Measurements from ENCODE around the gene CLNS1A.

The CLNS1A gene

DNA sequence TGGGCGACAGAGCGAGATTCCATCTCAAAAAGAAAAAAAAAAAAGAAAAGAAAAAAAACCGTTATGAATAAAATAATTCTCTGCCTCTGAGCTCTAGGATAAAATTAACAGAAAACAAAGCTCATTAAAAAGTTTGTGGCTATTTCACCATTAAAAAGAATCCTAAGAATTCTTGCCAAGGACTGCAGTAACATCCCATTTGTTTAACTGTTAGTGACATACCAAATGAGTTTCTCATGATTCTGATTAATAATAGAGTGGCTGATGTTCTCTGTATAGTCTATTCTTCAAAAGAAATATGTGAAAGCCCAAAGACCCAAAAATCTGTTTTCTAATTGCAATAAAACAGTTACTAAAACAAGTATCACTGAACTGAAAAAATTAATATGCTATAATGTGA is 19.7 kb downstream of the CLNS1A start:
- Histone ChIP-seq H4K91ac (ENCODE audit: low read depth, low read length, poor library complexity) (no peak overlapping the region), H3K23ac (ENCODE audit: low read depth, low read length, poor library complexity) (no peak overlapping the region), H3K4me3 (ENCODE audit: low read length in 2 of 2) (no peak overlapping the region), H3K27ac (replicated peaks; ENCODE audit: low read length) (no peak overlapping the region), H3K4ac (ENCODE audit: low read length) (no peak overlapping the region), H2AFZ (ENCODE audit: low read length) (no peak overlapping the region), H2AK5ac (ENCODE audit: low read depth, low read length) (no peak overlapping the region), H3K36me3 (replicated peaks in 1 of 2; ENCODE audit: control insufficient read depth in 2 of 2, insufficient read depth in 2 of 2, low read length in 2 of 2) (peaks cover 8 to 87% of the 10 kb centered on the region in 2 donors), H3K9me3 (replicated peaks in 1 of 2; ENCODE audit: control insufficient read depth in 2 of 2, insufficient read depth in 1 of 2, low read depth in 1 of 2, low read length in 2 of 2) (no peaks in the 10 kb centered on the region), H3K18ac (ENCODE audit: low read length) (no peak overlapping the region), H3K9ac (ENCODE audit: low read depth, low read length, poor library complexity) (no peak overlapping the region), H4K8ac (ENCODE audit: low read depth, low read length) (no peak overlapping the region), H3K4me1 (ENCODE audit: control insufficient read depth in 2 of 2, insufficient read depth in 1 of 2, low read depth in 1 of 2, low read length in 2 of 2) (no peaks in the 10 kb centered on the region), H2BK12ac (ENCODE audit: low read length) (no peak overlapping the region), H2BK120ac (ENCODE audit: low read depth, low read length) (no peak overlapping the region), H3K79me1 (ENCODE audit: low read depth, low read length) (no peaks in the 10 kb centered on the region), H2BK5ac (ENCODE audit: low read length) (no peak overlapping the region), H3K4me2 (ENCODE audit: insufficient read depth, low read length, poor library complexity, severe bottlenecking) (no peak overlapping the region), H3K14ac (ENCODE audit: low read length) (no peak overlapping the region), H2BK15ac (ENCODE audit: low read length) (no peak overlapping the region), H3K27me3 (ENCODE audit: control insufficient read depth in 3 of 3, insufficient read depth in 3 of 3, low read depth in 1 of 3, low read length in 3 of 3) (no peaks in the 10 kb centered on the region)
- WGBS, 2 donors (ENCODE audit: extremely low coverage in 2 of 2, insufficient read length in 2 of 2, insufficient replicate concordance in 1 of 2) = no CpG with 5 or more reads among the region's 3 CpGs
- DNase-seq (ENCODE audit: low spot score) = no peak

DNA sequence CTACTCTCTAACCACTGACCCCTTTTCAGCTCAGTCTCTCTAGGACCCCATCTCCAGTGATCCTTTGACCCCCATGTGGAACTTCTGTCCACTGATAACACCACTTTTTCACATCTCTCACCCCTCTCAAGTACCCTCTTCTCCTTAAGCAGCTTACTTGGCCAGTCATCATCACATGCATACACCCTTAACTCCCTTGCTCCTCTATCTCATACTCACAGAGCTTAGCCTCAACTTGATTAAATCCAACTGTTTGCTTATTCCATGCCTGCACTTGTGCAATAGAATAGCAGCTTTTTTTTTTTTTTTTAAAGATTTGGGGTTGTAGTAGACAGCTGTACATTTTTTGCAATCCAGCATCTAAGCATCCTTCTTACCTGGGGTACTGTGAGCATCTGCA is 25.7 kb downstream of the CLNS1A start:
- Histone ChIP-seq H3K23ac (ENCODE audit: low read depth, low read length, poor library complexity) (no peak overlapping the region), H2BK15ac (ENCODE audit: low read length) (no peak overlapping the region), H3K9me3 (replicated peaks in 1 of 2; ENCODE audit: control insufficient read depth in 2 of 2, insufficient read depth in 1 of 2, low read depth in 1 of 2, low read length in 2 of 2) (no peaks in the 10 kb centered on the region), H2AK5ac (ENCODE audit: low read depth, low read length) (no peak overlapping the region), H3K4me2 (ENCODE audit: insufficient read depth, low read length, poor library complexity, severe bottlenecking) (no peak overlapping the region), H2BK120ac (ENCODE audit: low read depth, low read length) (no peak overlapping the region), H3K9ac (ENCODE audit: low read depth, low read length, poor library complexity) (no peak overlapping the region), H3K4me1 (ENCODE audit: control insufficient read depth in 2 of 2, insufficient read depth in 1 of 2, low read depth in 1 of 2, low read length in 2 of 2) (no peaks in the 10 kb centered on the region), H2BK12ac (ENCODE audit: low read length) (no peak overlapping the region), H3K36me3 (replicated peaks in 1 of 2; ENCODE audit: control insufficient read depth in 2 of 2, insufficient read depth in 2 of 2, low read length in 2 of 2) (peaks cover 7 to 93% of the 10 kb centered on the region in 2 donors), H3K27ac (replicated peaks; ENCODE audit: low read length) (no peak overlapping the region), H3K4me3 (ENCODE audit: low read length in 2 of 2) (no peak overlapping the region), H3K18ac (ENCODE audit: low read length) (no peak overlapping the region), H2AFZ (ENCODE audit: low read length) (no peak overlapping the region), H3K79me1 (ENCODE audit: low read depth, low read length) (no peaks in the 10 kb centered on the region), H4K8ac (ENCODE audit: low read depth, low read length) (no peak overlapping the region), H2BK5ac (ENCODE audit: low read length) (no peak overlapping the region), H3K4ac (ENCODE audit: low read length) (no peak overlapping the region), H3K27me3 (ENCODE audit: control insufficient read depth in 3 of 3, insufficient read depth in 3 of 3, low read depth in 1 of 3, low read length in 3 of 3) (no peaks in the 10 kb centered on the region), H3K14ac (ENCODE audit: low read length) (no peak overlapping the region), H4K91ac (ENCODE audit: low read depth, low read length, poor library complexity) (no peak overlapping the region)
- no peak for DNase-seq (ENCODE audit: low spot score)

DNA sequence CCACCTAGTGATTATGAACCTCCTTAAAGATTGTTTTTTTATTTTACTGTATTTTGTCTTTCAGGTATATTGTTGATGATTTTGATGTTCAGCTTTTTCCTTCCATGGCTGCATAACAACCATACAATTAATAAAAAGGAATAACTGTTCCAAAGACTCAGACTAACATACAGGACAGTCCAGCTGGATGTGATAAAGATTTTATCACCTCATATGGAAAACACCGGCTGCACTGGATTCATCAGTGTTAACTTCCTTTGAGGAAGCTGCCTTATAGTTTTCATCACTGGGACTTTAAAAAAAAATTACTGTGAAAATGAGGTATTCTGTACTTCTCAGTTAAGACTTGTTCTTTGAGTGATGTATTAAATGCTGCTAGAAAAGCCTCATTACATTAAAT is 28.4 kb downstream of the CLNS1A start:
- no peak for DNase-seq (ENCODE audit: low spot score)
- Histone ChIP-seq H3K36me3 (replicated peaks in 1 of 2; ENCODE audit: control insufficient read depth in 2 of 2, insufficient read depth in 2 of 2, low read length in 2 of 2) (peaks cover 8 to 87% of the 10 kb centered on the region in 2 donors), H3K79me1 (ENCODE audit: low read depth, low read length) (no peaks in the 10 kb centered on the region), H2BK120ac (ENCODE audit: low read depth, low read length) (no peak overlapping the region), H3K9me3 (replicated peaks in 1 of 2; ENCODE audit: control insufficient read depth in 2 of 2, insufficient read depth in 1 of 2, low read depth in 1 of 2, low read length in 2 of 2) (no peaks in the 10 kb centered on the region), H3K27me3 (ENCODE audit: control insufficient read depth in 3 of 3, insufficient read depth in 3 of 3, low read depth in 1 of 3, low read length in 3 of 3) (no peaks in the 10 kb centered on the region), H3K14ac (ENCODE audit: low read length) (no peak overlapping the region), H3K18ac (ENCODE audit: low read length) (no peak overlapping the region), H3K4ac (ENCODE audit: low read length) (no peak overlapping the region), H2AK5ac (ENCODE audit: low read depth, low read length) (no peak overlapping the region), H3K4me3 (ENCODE audit: low read length in 2 of 2) (no peak overlapping the region), H3K4me1 (ENCODE audit: control insufficient read depth in 2 of 2, insufficient read depth in 1 of 2, low read depth in 1 of 2, low read length in 2 of 2) (no peaks in the 10 kb centered on the region), H2AFZ (ENCODE audit: low read length) (no peak overlapping the region), H2BK12ac (ENCODE audit: low read length) (no peak overlapping the region), H2BK15ac (ENCODE audit: low read length) (no peak overlapping the region), H4K8ac (ENCODE audit: low read depth, low read length) (no peak overlapping the region), H3K4me2 (ENCODE audit: insufficient read depth, low read length, poor library complexity, severe bottlenecking) (no peak overlapping the region), H3K9ac (ENCODE audit: low read depth, low read length, poor library complexity) (no peak overlapping the region), H3K27ac (replicated peaks; ENCODE audit: low read length) (no peak overlapping the region), H3K23ac (ENCODE audit: low read depth, low read length, poor library complexity) (no peak overlapping the region), H2BK5ac (ENCODE audit: low read length) (no peak overlapping the region), H4K91ac (ENCODE audit: low read depth, low read length, poor library complexity) (no peak overlapping the region)
- WGBS, 2 donors (ENCODE audit: extremely low coverage in 2 of 2, insufficient read length in 2 of 2, insufficient replicate concordance in 1 of 2) = no CpG with 5 or more reads among the region's 1 CpG

DNA sequence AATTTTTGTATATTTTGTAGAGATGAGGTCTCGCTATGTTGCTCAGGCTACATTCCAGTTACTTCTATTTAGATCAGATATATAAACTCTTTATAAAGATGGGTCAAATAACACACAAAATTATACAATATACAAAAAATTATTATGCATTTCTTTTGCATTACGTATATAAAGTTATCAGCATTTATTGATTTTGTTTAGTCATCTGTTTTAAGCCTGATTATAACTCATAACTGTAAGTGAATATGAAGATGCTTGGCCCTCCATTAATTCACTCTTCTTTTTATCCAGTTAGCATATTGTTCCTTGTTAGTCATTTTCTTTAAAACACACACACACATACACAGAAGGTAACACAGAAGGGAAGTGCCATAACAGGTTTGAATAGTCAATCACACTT is 33.3 kb downstream of the CLNS1A start:
- Histone ChIP-seq H3K4me1 (ENCODE audit: control insufficient read depth in 2 of 2, insufficient read depth in 1 of 2, low read depth in 1 of 2, low read length in 2 of 2) (peaks cover 0 to 11% of the 10 kb centered on the region in 2 donors), H2BK5ac (ENCODE audit: low read length) (no peak overlapping the region), H3K4me3 (ENCODE audit: low read length in 2 of 2) (no peak overlapping the region), H3K4me2 (ENCODE audit: insufficient read depth, low read length, poor library complexity, severe bottlenecking) (no peak overlapping the region), H4K91ac (ENCODE audit: low read depth, low read length, poor library complexity) (no peak overlapping the region), H2AFZ (ENCODE audit: low read length) (no peak overlapping the region), H2BK15ac (ENCODE audit: low read length) (no peak overlapping the region), H3K9ac (ENCODE audit: low read depth, low read length, poor library complexity) (no peak overlapping the region), H3K23ac (ENCODE audit: low read depth, low read length, poor library complexity) (no peak overlapping the region), H3K27ac (replicated peaks; ENCODE audit: low read length) (no peak overlapping the region), H2BK120ac (ENCODE audit: low read depth, low read length) (no peak overlapping the region), H3K79me1 (ENCODE audit: low read depth, low read length) (no peaks in the 10 kb centered on the region), H2BK12ac (ENCODE audit: low read length) (no peak overlapping the region), H3K14ac (ENCODE audit: low read length) (no peak overlapping the region), H3K9me3 (replicated peaks in 1 of 2; ENCODE audit: control insufficient read depth in 2 of 2, insufficient read depth in 1 of 2, low read depth in 1 of 2, low read length in 2 of 2) (no peaks in the 10 kb centered on the region), H3K27me3 (ENCODE audit: control insufficient read depth in 3 of 3, insufficient read depth in 3 of 3, low read depth in 1 of 3, low read length in 3 of 3) (no peaks in the 10 kb centered on the region), H3K18ac (ENCODE audit: low read length) (no peak overlapping the region), H2AK5ac (ENCODE audit: low read depth, low read length) (no peak overlapping the region), H4K8ac (ENCODE audit: low read depth, low read length) (no peak overlapping the region), H3K4ac (ENCODE audit: low read length) (no peak overlapping the region), H3K36me3 (replicated peaks in 1 of 2; ENCODE audit: control insufficient read depth in 2 of 2, insufficient read depth in 2 of 2, low read length in 2 of 2) (peaks cover 4 to 46% of the 10 kb centered on the region in 2 donors)
- WGBS, 2 donors (ENCODE audit: extremely low coverage in 2 of 2, insufficient read length in 2 of 2, insufficient replicate concordance in 1 of 2) = no CpG with 5 or more reads among the region's 2 CpGs
- DNase-seq (ENCODE audit: low spot score) = no peak

Measured in neuronal stem cell (in vitro differentiated cells).